Mesenchymal stem cell (in vitro differentiated cells and primary cell): ENCODE results near the gene TEDC2.

Source experiments
- DNase-seq: peaks from one replicate; pipeline ENCODE4 v3.0.0-alpha.2; 2013
- H2AFZ ChIP-seq: one replicate; pipeline ENCODE4 v1.6.1; 2013; ENCODE audit warnings: low read depth, mild to moderate bottlenecking, control low read depth, inconsistent platforms, low read length, moderate library complexity
- H2AK5ac ChIP-seq: 2 replicates; pipeline ENCODE4 v1.6.1; 2013; ENCODE audit warnings: low read length, moderate library complexity, mild to moderate bottlenecking, inconsistent platforms; ENCODE audit not compliant: severe bottlenecking
- H2BK120ac ChIP-seq: one replicate; pipeline ENCODE4 v1.6.1; 2013; ENCODE audit warnings: low read depth, mild to moderate bottlenecking, inconsistent platforms, low read length, moderate library complexity
- H2BK12ac ChIP-seq, 2 experiments: one replicate each; pipeline ENCODE4 v1.6.1; 2013; ENCODE audit warnings: inconsistent platforms in 2 of 2, low read length in 2 of 2, mild to moderate bottlenecking in 2 of 2, moderate library complexity in 2 of 2, control low read depth in 1 of 2
- H2BK15ac ChIP-seq: one replicate; pipeline ENCODE4 v1.6.1; 2013; ENCODE audit warnings: mild to moderate bottlenecking, low read depth, inconsistent platforms; ENCODE audit not compliant: poor library complexity, severe bottlenecking
- H2BK5ac ChIP-seq: 2 replicates; pipeline ENCODE4 v1.6.1; 2013; ENCODE audit warnings: low read depth, mild to moderate bottlenecking, low read length, control low read depth, inconsistent platforms; ENCODE audit not compliant: poor library complexity, severe bottlenecking
- H3K14ac ChIP-seq, 2 experiments: one replicate each; pipeline ENCODE4 v1.6.1; 2013; ENCODE audit warnings: inconsistent platforms in 2 of 2, low read length in 2 of 2, control low read depth in 1 of 2, mild to moderate bottlenecking in 1 of 2, moderate library complexity in 1 of 2
- H3K18ac ChIP-seq, 2 experiments: one replicate each; pipeline ENCODE4 v1.6.1; 2013; ENCODE audit warnings: inconsistent platforms in 2 of 2, low read length in 2 of 2, control low read depth in 1 of 2, low read depth in 1 of 2, mild to moderate bottlenecking in 1 of 2
- H3K23ac ChIP-seq, 2 experiments: one replicate each; pipeline ENCODE4 v1.6.1; 2013; ENCODE audit warnings: inconsistent platforms in 2 of 2, low read length in 2 of 2, mild to moderate bottlenecking in 2 of 2, moderate library complexity in 2 of 2, control low read depth in 1 of 2
- H3K27ac ChIP-seq: 2 replicates; pipeline ENCODE4 v1.5.1; 2013; ENCODE audit warnings: mild to moderate bottlenecking, moderate library complexity, low read length, control low read depth, inconsistent platforms; ENCODE audit not compliant: poor library complexity, severe bottlenecking
- H3K27me3 ChIP-seq, 2 experiments: 2 replicates each; pipeline versions ENCODE4 v1.6.1 to v1.7.0; 2013; ENCODE audit warnings: low read length in 2 of 2, mild to moderate bottlenecking in 2 of 2, moderate library complexity in 2 of 2, control low read depth in 1 of 2, inconsistent platforms in 1 of 2; ENCODE audit not compliant: control insufficient read depth in 1 of 2, insufficient read depth in 1 of 2
- H3K36me3 ChIP-seq, 2 experiments: 2 replicates each; pipeline versions ENCODE4 v1.6.1 to v1.7.0; 2013; ENCODE audit warnings: low read length in 2 of 2, control low read depth in 1 of 2, inconsistent platforms in 1 of 2, low read depth in 1 of 2, mild to moderate bottlenecking in 1 of 2; ENCODE audit not compliant: insufficient read depth in 2 of 2, control insufficient read depth in 1 of 2
- H3K4ac ChIP-seq, 2 experiments: one replicate each; pipeline ENCODE4 v1.6.1; 2013; ENCODE audit warnings: inconsistent platforms in 2 of 2, low read length in 2 of 2, mild to moderate bottlenecking in 2 of 2, moderate library complexity in 2 of 2, control low read depth in 1 of 2, low read depth in 1 of 2
- H3K4me1 ChIP-seq: 2 replicates; pipeline ENCODE4 v1.6.1; 2013; ENCODE audit warnings: low read depth, low read length, control low read depth; ENCODE audit not compliant: control insufficient read depth, insufficient read depth
- H3K4me2 ChIP-seq: 2 replicates; pipeline ENCODE4 v1.6.1; 2013; ENCODE audit warnings: low read length, mild to moderate bottlenecking, inconsistent platforms; ENCODE audit not compliant: poor library complexity, severe bottlenecking
- H3K4me3 ChIP-seq, 2 experiments: 2 replicates each; pipeline versions ENCODE4 v1.5.1 to v1.7.0; 2013; ENCODE audit warnings: low read length in 2 of 2, mild to moderate bottlenecking in 2 of 2, control low read depth in 1 of 2, low read depth in 1 of 2; ENCODE audit not compliant: insufficient read depth in 1 of 2
- H3K79me1 ChIP-seq: replicated peaks from 2 replicates; pipeline ENCODE4 v1.6.1; 2013; ENCODE audit warnings: mild to moderate bottlenecking, control low read depth, low read length, inconsistent platforms; ENCODE audit not compliant: poor library complexity, severe bottlenecking
- H3K9ac ChIP-seq: 2 replicates; pipeline ENCODE4 v1.7.0; 2013; ENCODE audit warnings: mild to moderate bottlenecking, low read length, moderate library complexity
- H3K9me3 ChIP-seq: 2 replicates; pipeline ENCODE4 v1.7.0; 2013; ENCODE audit warnings: mild to moderate bottlenecking, low read length; ENCODE audit not compliant: control insufficient read depth
- H4K8ac ChIP-seq: one replicate; pipeline ENCODE4 v1.6.1; 2013; ENCODE audit warnings: inconsistent platforms, mild to moderate bottlenecking, low read length, moderate library complexity
- H4K91ac ChIP-seq: one replicate; pipeline ENCODE4 v1.6.1; 2013; ENCODE audit warnings: mild to moderate bottlenecking, low read length, inconsistent platforms
- WGBS: methylation state at CpG from one replicate; pipeline ENCODE4 v1.1.7; 2013; ENCODE audit warnings: mixed read lengths; 5-methylcytosine and 5-hydroxymethylcytosine counted together

Gene TEDC2

DNA sequence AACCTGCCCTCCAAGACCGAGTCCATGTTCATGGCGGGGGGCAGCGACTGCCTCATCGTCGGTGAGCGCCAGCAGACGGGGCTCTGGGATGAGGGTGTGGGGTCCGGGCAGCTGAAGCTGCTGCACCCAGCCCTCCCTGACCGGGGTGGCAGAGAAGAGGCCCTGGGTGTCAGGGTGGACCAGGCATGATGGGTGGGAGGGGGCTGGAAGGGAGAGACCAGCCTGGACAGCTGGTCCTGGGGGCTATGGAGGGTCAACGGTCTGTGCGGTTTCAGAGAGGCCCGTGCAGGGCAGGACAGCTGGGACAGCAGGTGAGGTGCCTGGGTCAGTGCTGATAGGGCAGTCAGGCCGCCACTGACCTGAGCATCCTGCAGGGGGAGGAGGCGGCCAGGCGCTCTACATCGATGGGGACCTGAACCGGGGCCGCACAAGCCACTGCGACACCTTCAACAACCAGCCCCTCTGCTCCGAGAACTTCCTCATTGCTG lies 40.6 kb downstream of the TEDC2 start:
- H3K9ac ChIP-seq: no peak overlapping the region
- H2BK5ac ChIP-seq: no peak overlapping the region
- no peaks in the 10 kb centered on the region for H3K9me3 ChIP-seq
- no peak overlapping the region for H2AFZ ChIP-seq
- H3K36me3 ChIP-seq: peaks cover 24 to 53% of the 10 kb centered on the region in 2 experiments
- peak overlapping the region in 1 of 2 experiments; percentile 71 for H2BK12ac ChIP-seq
- no peak overlapping the region for H3K23ac ChIP-seq
- peaks cover 27% of the 10 kb centered on the region for H3K4me1 ChIP-seq
- H4K91ac ChIP-seq: peak overlapping the region; percentile 18
- no peak overlapping the region for H2AK5ac ChIP-seq
- H3K14ac ChIP-seq: no peak overlapping the region
- H3K4ac ChIP-seq: no peak overlapping the region
- WGBS: 87% methylated on average over 20 of the region's 20 CpGs
- no peak overlapping the region for H3K27ac ChIP-seq
- no peaks in the 10 kb centered on the region for H3K27me3 ChIP-seq
- H2BK120ac ChIP-seq: no peak overlapping the region
- H3K4me3 ChIP-seq: no peak overlapping the region
- no peak overlapping the region for H4K8ac ChIP-seq
- no peak for DNase-seq
- H3K4me2 ChIP-seq: no peak overlapping the region
- H3K18ac ChIP-seq: no peak overlapping the region
- H3K79me1 ChIP-seq: peaks cover 15% of the 10 kb centered on the region
- H2BK15ac ChIP-seq: no peak overlapping the region

DNA sequence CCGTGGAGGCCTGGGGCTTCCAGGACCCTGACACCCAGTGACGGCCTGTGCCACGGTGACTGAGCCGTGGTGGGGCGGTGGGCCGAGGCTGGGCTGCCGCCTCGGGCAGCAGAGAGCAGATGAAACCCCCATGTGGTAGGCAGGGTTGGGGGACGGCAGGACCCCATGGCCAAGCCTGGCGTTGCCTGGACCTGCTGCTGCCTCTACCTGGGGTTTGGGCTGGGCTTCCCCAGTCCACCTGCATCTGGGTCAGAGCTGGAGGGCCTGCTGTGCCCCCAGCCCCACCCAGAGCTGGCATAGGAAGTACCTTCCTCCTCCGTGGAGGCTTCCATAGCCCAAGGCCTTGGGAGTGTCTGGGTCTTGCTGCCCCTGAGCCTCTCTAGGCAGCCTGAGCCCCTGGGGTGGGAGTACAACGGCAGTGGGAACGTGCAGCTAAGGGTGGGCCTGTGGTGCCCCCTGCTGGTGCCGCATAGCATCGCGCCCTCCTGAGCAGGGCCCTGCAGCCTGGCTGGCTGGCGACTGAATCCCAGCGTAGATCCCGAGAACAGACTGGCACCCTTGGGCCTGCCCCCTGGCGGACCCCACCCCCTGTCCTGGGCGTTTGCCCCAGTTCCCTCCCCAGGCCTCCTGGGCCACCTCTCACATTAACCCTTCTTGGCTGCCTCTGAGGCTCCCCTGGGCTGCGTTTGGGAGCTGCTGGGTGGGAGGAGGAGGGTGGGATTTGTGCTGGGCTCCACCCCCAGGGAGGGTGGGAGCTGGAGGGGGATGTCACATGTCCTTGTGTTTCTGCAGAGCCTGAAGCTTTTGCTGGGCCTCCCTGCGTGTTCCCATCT lies 41.2 kb downstream of the TEDC2 start:
- H3K27ac ChIP-seq: peak overlapping the region; percentile 89
- H3K18ac ChIP-seq: no peak overlapping the region
- H3K23ac ChIP-seq: no peak overlapping the region
- peak overlapping the region in 1 of 2 experiments; percentile 71 for H2BK12ac ChIP-seq
- H3K4me3 ChIP-seq: no peak overlapping the region
- H2BK120ac ChIP-seq: no peak overlapping the region
- H3K36me3 ChIP-seq: peaks cover 23 to 48% of the 10 kb centered on the region in 2 experiments
- H2AFZ ChIP-seq: no peak overlapping the region
- peaks cover 29% of the 10 kb centered on the region for H3K4me1 ChIP-seq
- H3K79me1 ChIP-seq: peaks cover 15% of the 10 kb centered on the region
- H3K27me3 ChIP-seq: no peaks in the 10 kb centered on the region
- peak overlapping the region; percentile 38 for H3K9ac ChIP-seq
- H2AK5ac ChIP-seq: peak overlapping the region; percentile 38
- peak; percentile 87 for DNase-seq
- WGBS: 49% methylated on average over 19 of the region's 23 CpGs
- H2BK15ac ChIP-seq: no peak overlapping the region
- H3K9me3 ChIP-seq: no peaks in the 10 kb centered on the region
- peak overlapping the region; percentile 43 for H3K4me2 ChIP-seq
- peak overlapping the region; percentile 27 for H4K8ac ChIP-seq
- no peak overlapping the region for H3K14ac ChIP-seq
- H3K4ac ChIP-seq: peak overlapping the region in 1 of 2 experiments; percentile 30
- peak overlapping the region; percentile 62 for H4K91ac ChIP-seq
- H2BK5ac ChIP-seq: no peak overlapping the region

DNA sequence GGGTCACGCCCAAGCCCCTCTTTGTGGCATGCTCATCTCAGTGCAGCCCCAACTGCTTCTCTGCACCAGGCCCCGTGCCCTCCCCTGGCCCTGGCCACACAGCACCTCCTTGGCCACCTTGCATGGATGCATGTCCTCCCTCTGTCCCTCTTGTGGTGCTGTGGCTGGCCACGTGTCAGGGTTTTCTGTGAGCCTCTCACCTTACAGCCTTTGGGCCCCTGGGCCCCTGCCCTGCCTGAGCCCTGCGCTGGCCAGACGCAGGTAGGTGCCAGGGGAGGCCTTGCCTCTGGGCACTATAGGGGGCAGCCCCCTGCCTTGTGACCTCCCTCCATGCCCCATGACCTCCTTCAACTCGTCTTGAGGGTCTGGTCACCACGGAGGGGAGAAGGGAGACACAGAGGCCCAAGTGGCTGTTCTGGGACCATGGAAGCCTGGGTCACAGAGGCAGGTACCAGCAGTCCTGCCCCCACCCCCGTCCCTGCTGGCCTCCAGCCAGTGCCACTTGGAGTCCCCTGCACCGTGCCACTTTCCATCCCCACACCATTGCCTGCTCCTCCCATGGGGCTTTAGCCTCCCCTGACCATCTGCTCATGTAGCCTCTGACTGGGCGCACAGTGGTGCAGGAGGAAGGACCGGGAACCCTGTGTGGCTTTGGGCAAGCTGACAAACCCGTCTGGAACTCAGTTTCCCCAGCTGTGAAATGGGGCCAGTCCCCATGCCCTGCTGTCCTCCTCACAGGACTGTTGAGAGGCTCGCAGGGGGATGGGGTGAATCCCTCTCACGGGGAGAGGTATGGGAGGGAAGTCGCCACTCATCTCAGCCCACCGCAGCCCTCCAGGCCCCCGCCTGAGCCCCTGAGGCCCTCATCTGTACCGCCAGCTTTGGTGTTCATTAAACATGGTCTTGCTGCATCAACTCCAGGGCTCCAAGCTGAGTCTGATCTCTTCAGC lies 42.3 kb downstream of the TEDC2 start:
- no peak for DNase-seq
- peaks cover 12 to 37% of the 10 kb centered on the region in 2 experiments for H3K36me3 ChIP-seq
- H3K79me1 ChIP-seq: peaks cover 17% of the 10 kb centered on the region
- H3K4me2 ChIP-seq: peak overlapping the region; percentile 57
- H2BK15ac ChIP-seq: no peak overlapping the region
- H2BK12ac ChIP-seq: peak overlapping the region; percentile 4 to 83
- peak overlapping the region; percentile 11 to 80 for H3K18ac ChIP-seq
- H4K8ac ChIP-seq: peak overlapping the region; percentile 72
- H3K23ac ChIP-seq: peak overlapping the region in 1 of 2 experiments; percentile 1
- H2BK120ac ChIP-seq: no peak overlapping the region
- H3K4me1 ChIP-seq: peaks cover 30% of the 10 kb centered on the region
- peak overlapping the region; percentile 96 for H2AK5ac ChIP-seq
- peak overlapping the region; percentile 19 for H2BK5ac ChIP-seq
- H3K27me3 ChIP-seq: no peaks in the 10 kb centered on the region
- no peak overlapping the region for H4K91ac ChIP-seq
- H2AFZ ChIP-seq: no peak overlapping the region
- H3K9me3 ChIP-seq: no peaks in the 10 kb centered on the region
- peak overlapping the region; percentile 89 for H3K27ac ChIP-seq
- no peak overlapping the region for H3K4me3 ChIP-seq
- peak overlapping the region; percentile 38 for H3K9ac ChIP-seq
- 85% methylated on average over 18 of the region's 18 CpGs for WGBS
- no peak overlapping the region for H3K14ac ChIP-seq
- H3K4ac ChIP-seq: peak overlapping the region; percentile 33 to 37
